K562 (cell line): ENCODE measurements around the gene ZNF302. TPM values are rescaled to one million over a fixed set of nuclear protein-coding genes. Genes with fewer than 3 reads are reported as not detected.
A peak's percentile ranks its signal among the peaks of the same experiment; 100 is the strongest.

Experiments
- ATAC-seq: fragments of 200-7000 bp; cut with Tn5 transposase; 3 replicates; pipeline ENCODE4 v1.9.1; 2020; ENCODE audit warnings: moderate library complexity
- BruUV-seq: library from RNA; stranded (reverse); fragments of 400-500 nt; replicated peaks from 2 replicates; lab custom pipeline; 2021; lab: Mats Ljungman, UMichigan
- CTCF ChIA-PET: fragments of 300-600 bp; formaldehyde crosslinking; extraction: SDS; loops from one replicate; lab custom pipeline; 2021; ENCODE audit warnings: low intra/inter-chr PET ratio; lab: Yijun Ruan, JAX
- POLR2A ChIA-PET: fragments of 300-600, 350-650 bp; sonication (Branson Sonifier 250); formaldehyde crosslinking; extraction: SDS; loops from one replicate; lab custom pipeline; 2021; ENCODE audit warnings: antibody characterized with exemption, inconsistent platforms; lab: Yijun Ruan, JAX
- DNase-seq, 4 experiments: peaks; one replicate each; pipeline versions ENCODE4 v3.0.0 to v3.0.0-alpha.2; 2011 to 2018; ENCODE audit warnings: low spot score in 3 of 4, mixed read lengths in 3 of 4; ENCODE audit errors: extremely low read depth in 1 of 4
- FAIRE-seq: peaks from 2 replicates; lab custom pipeline; 2011; peaks lifted over from hg19 to GRCh38; lab: Jason Lieb, UNC
- H2AFZ ChIP-seq: 2 replicates; pipeline ENCODE4 v1.6.0; 2011; ENCODE audit warnings: low read depth, low read length, control low read depth, inconsistent platforms
- H3K27ac ChIP-seq: fragments of 200-600 bp; 3 replicates; pipeline ENCODE4 v1.8.0; 2011; ENCODE audit warnings: low read depth, mild to moderate bottlenecking, control low read depth, inconsistent platforms, low read length, moderate library complexity, mixed read lengths; ENCODE audit errors: extremely low read depth
- H3K27me3 ChIP-seq, 2 experiments: fragments of 300-600 bp in 1 of 2; 2 replicates in 1 of 2; 3 replicates in 1 of 2; pipeline versions ENCODE4 v1.6.0 to v1.8.0; 2011; ENCODE audit warnings: inconsistent platforms in 2 of 2, low read length in 2 of 2, mild to moderate bottlenecking in 1 of 2, mixed read lengths in 1 of 2, moderate library complexity in 1 of 2; ENCODE audit not compliant: control insufficient read depth in 2 of 2, insufficient read depth in 2 of 2
- H3K36me3 ChIP-seq: fragments of 300-600 bp; 3 replicates; pipeline ENCODE4 v1.8.0; 2011; ENCODE audit warnings: mild to moderate bottlenecking, low read length, inconsistent platforms; ENCODE audit not compliant: control insufficient read depth, insufficient read depth
- H3K4me1 ChIP-seq, 2 experiments: fragments of 200-600 bp in 1 of 2; replicated peaks in 1 of 2; 2 replicates in 1 of 2; 3 replicates in 1 of 2; pipeline versions ENCODE4 v1.5.1 to v1.8.0; 2011; ENCODE audit warnings: inconsistent platforms in 2 of 2, low read length in 2 of 2, mild to moderate bottlenecking in 1 of 2, mixed read lengths in 1 of 2, moderate library complexity in 1 of 2; ENCODE audit not compliant: control insufficient read depth in 2 of 2, insufficient read depth in 2 of 2
- H3K4me2 ChIP-seq: 2 replicates; pipeline ENCODE4 v1.6.1; 2011; ENCODE audit warnings: low read length, control low read depth, inconsistent platforms, mixed read lengths; ENCODE audit not compliant: insufficient read depth
- H3K4me3 ChIP-seq: fragments of 200-600 bp; sonication (generic), shearing (Covaris generic); 2 replicates; pipeline ENCODE4 v1.5.1; 2016; ENCODE audit warnings: control low read depth, inconsistent platforms
- H3K79me2 ChIP-seq: fragments of 200-600 bp; 3 replicates; pipeline ENCODE4 v1.8.0; 2011; ENCODE audit warnings: low read length, inconsistent platforms; ENCODE audit not compliant: control insufficient read depth, insufficient read depth
- H3K9ac ChIP-seq, 2 experiments: 2 replicates each; pipeline versions ENCODE4 v1.6.0 to v1.6.1; 2011; ENCODE audit warnings: low read depth in 2 of 2, low read length in 2 of 2, control low read depth in 1 of 2, inconsistent platforms in 1 of 2, mild to moderate bottlenecking in 1 of 2, mixed read lengths in 1 of 2; ENCODE audit not compliant: insufficient read depth in 1 of 2
- H3K9me1 ChIP-seq: one replicate; pipeline ENCODE4 v1.6.0; 2011; ENCODE audit warnings: inconsistent platforms, mild to moderate bottlenecking, low read length, moderate library complexity; ENCODE audit not compliant: control insufficient read depth, insufficient read depth
- H3K9me3 ChIP-seq: replicated peaks from 2 replicates; pipeline ENCODE4 v1.5.1; 2011; ENCODE audit warnings: low read depth, low read length, inconsistent platforms; ENCODE audit not compliant: control insufficient read depth, insufficient read depth
- H4K20me1 ChIP-seq: replicated peaks from 2 replicates; pipeline ENCODE4 v1.6.1; 2011; ENCODE audit warnings: low read length, inconsistent platforms, mixed read lengths; ENCODE audit not compliant: control insufficient read depth, insufficient read depth
- BHLHE40 ChIP-seq: IDR thresholded peaks from 2 replicates; pipeline ENCODE4 v1.6.1; 2011; ENCODE audit warnings: low read length, improper control_type of control experiment
- DPF2 ChIP-seq: fragments of 450-650 bp; IDR thresholded peaks from 2 replicates; pipeline ENCODE4 v1.6.1; 2016
- HDAC2 ChIP-seq: fragments of 450-650 bp; IDR thresholded peaks from 2 replicates; pipeline ENCODE4 v1.6.1; 2016; ENCODE audit warnings: mild to moderate bottlenecking
- KDM5B ChIP-seq: fragments of 200-600 bp; sonication (generic); IDR thresholded peaks from 2 replicates; pipeline ENCODE4 v1.6.1; 2012; ENCODE audit warnings: low read depth, mild to moderate bottlenecking, moderate library complexity, low read length, control low read depth, inconsistent platforms; ENCODE audit not compliant: insufficient replicate concordance
- MAX ChIP-seq: sonication (generic); formaldehyde crosslinking; IDR thresholded peaks from 2 replicates; pipeline ENCODE4 v1.9.0; 2022; ENCODE audit warnings: mild to moderate bottlenecking, missing genetic modification reagents
- MEIS2 ChIP-seq: fragments of 450-650 bp; IDR thresholded peaks from 2 replicates; pipeline ENCODE4 v1.6.1; 2014; ENCODE audit warnings: mild to moderate bottlenecking; ENCODE audit not compliant: partially characterized antibody
- MNT ChIP-seq, 2 experiments: fragments of 450-650 bp; conservative IDR thresholded peaks; 2 replicates each; pipeline ENCODE4 v1.6.1; 2017; ENCODE audit warnings: mild to moderate bottlenecking in 2 of 2, moderate library complexity in 2 of 2
- MYNN ChIP-seq, 2 experiments: sonication (generic); formaldehyde crosslinking in 1 of 2; IDR thresholded peaks; 2 replicates each; pipeline versions ENCODE4 v1.5.0 to v1.6.1; 2016 to 2020; ENCODE audit warnings: antibody characterized with exemption in 1 of 2, missing genetic modification reagents in 1 of 2
- SAP30 ChIP-seq: fragments of 200-600 bp; sonication (generic); IDR thresholded peaks from 2 replicates; pipeline ENCODE4 v1.6.1; 2012; ENCODE audit warnings: borderline replicate concordance, low read depth, mild to moderate bottlenecking, moderate library complexity, low read length, control low read depth, inconsistent platforms; ENCODE audit not compliant: insufficient read depth, poor library complexity, severe bottlenecking
- SIN3A ChIP-seq, 2 experiments: fragments of 150-350 bp in 1 of 2; IDR thresholded peaks; 2 replicates each; pipeline ENCODE4 v1.6.1; 2011 to 2016; ENCODE audit warnings: borderline replicate concordance in 2 of 2, low read depth in 2 of 2, low read length in 2 of 2, mild to moderate bottlenecking in 2 of 2, moderate library complexity in 2 of 2; ENCODE audit not compliant: control insufficient read depth in 1 of 2
- SIX5 ChIP-seq, 2 experiments: IDR thresholded peaks; 2 replicates each; pipeline ENCODE4 v1.6.1; 2011; ENCODE audit warnings: low read length in 2 of 2, borderline replicate concordance in 1 of 2, low read depth in 1 of 2, mild to moderate bottlenecking in 1 of 2, moderate library complexity in 1 of 2; ENCODE audit not compliant: insufficient read depth in 1 of 2
- TEAD2 ChIP-seq: fragments of 450-650 bp; IDR thresholded peaks from 2 replicates; pipeline ENCODE4 v1.6.1; 2016; ENCODE audit warnings: missing genetic modification characterization, control low read depth, missing compliant biosample characterization
- TFAM ChIP-seq: fragments of 250-450 bp; sonication (Bioruptor Pico); conservative IDR thresholded peaks from 2 replicates; pipeline ENCODE4 v1.5.0; 2021; ENCODE audit warnings: mild to moderate bottlenecking, moderate library complexity
- ZNF263 ChIP-seq: sonication (generic); formaldehyde crosslinking; IDR thresholded peaks from 2 replicates; pipeline ENCODE4 v1.8.0; 2022; ENCODE audit warnings: mild to moderate bottlenecking, missing genetic modification reagents, borderline replicate concordance
- WGBS: fragments of 100-300 bp; shearing (Covaris generic); methylation state at CpG from one replicate; pipeline ENCODE4 v1.1.6; 2016; ENCODE audit warnings: low coverage, mixed read lengths; ENCODE audit not compliant: insufficient coverage; ENCODE audit errors: missing lambda C conversion rate; 5-methylcytosine and 5-hydroxymethylcytosine counted together
- in situ Hi-C: fragments of 300-500 bp; cut with MboI; formaldehyde crosslinking; loops from 4 replicates; pipeline ENCODE4 v1.15.0; 2018; ENCODE audit warnings: inconsistent platforms, mixed read lengths
- intact Hi-C: fragments of 100-400 bp; cut with micrococcal nuclease; formaldehyde crosslinking; loops from 2 replicates; pipeline ENCODE4 v1.14.2; 2022
- polyA plus RNA-seq, 8 experiments: library from polyadenylated mRNA; depleted of rRNA in 4 of 8; stranded (reverse) in 5 of 8; unstranded in 3 of 8; fragments of >200 nt; fragmentation: Nextera tagmentation in 2 of 8; fragmentation: Illumina TruSeq in 1 of 8; extraction: Ambion mirVana in 2 of 8; extraction: Trizol in 1 of 8; gene quantifications; 2 replicates each; pipeline versions ENCODE4 v1.2.1 to v1.2.3, GENCODE V29; 2011 to 2014; ENCODE audit warnings: inconsistent platforms in 1 of 8, missing spikeins in 1 of 8
- total RNA-seq, 7 experiments: library from RNA; depleted of rRNA in 6 of 7; stranded (reverse); fragments of >200 nt in 6 of 7; fragmentation: Illumina TruSeq in 2 of 7; extraction: Trizol in 2 of 7; gene quantifications; 2 replicates each; pipeline versions ENCODE4 v1.2.1 to v1.2.3, GENCODE V29; 2011 to 2021; ENCODE audit warnings: low replicate concordance in 1 of 7
- TF ChIP-seq, protein P1 (sequence below): fragments of 450-650 bp; IDR thresholded peaks from 2 replicates; pipeline ENCODE4 v1.6.1; 2016; ENCODE audit warnings: borderline replicate concordance

ZNF302 gene
- total and polyA plus RNA-seq, 9 of the 15 experiments (the other 6 are each of a cell fraction or from before 2014, with no cell fraction given) = 0.08 to 1.0 (median 0.27) TPM; not detected in 1

- H3K9me3 ChIP-seq = no peaks in the 10 kb centered on the region
- peak overlapping the region; percentile 98 for H3K4me2 ChIP-seq
- H3K4me3 ChIP-seq = peak overlapping the region; percentile 52
- H3K9me1 ChIP-seq = peaks cover 6% of the 10 kb centered on the region
- H3K27ac ChIP-seq = peak overlapping the region; percentile 93
- no peak for FAIRE-seq
- TSS peak; percentile 88 for BruUV-seq
- ChIA-PET CTCF (interaction anchor here (1.0 kb wide), 1 partner anchor 280 kb away, joined by 3 read pairs; no protein-coding TSS in a partner anchor), POLR2A (interaction anchor here (0.6 to 1.0 kb wide), 2 partner anchors 53 to 631 kb away, joined by 3 read pairs; no protein-coding TSS in a partner anchor)
- peaks cover 12% of the 10 kb centered on the region; the same call in 2 of the 3 replicates for H3K36me3 ChIP-seq
- H2AFZ ChIP-seq = peak overlapping the region; percentile 94
- peak overlapping the region; percentile 86 to 93 for H3K9ac ChIP-seq
- H3K79me2 ChIP-seq = peaks cover 22% of the 10 kb centered on the region; the same call in 2 of the 3 replicates
- 0% methylated on average over 13 of the region's 13 CpGs for WGBS
- H3K4me1 ChIP-seq = peaks cover 30 to 35% of the 10 kb centered on the region in 2 experiments
- no peaks in the 10 kb centered on the region for H4K20me1 ChIP-seq
- intact Hi-C loops (no loop called here), in situ Hi-C loops (no loop called here)
- DNase-seq = peak; percentile 39 to 76 (median 42)
- ATAC-seq = peak; percentile 19
- no peaks in the 10 kb centered on the region for H3K27me3 ChIP-seq
- 0 out of 2 replicates have a peak, but pooled peaks have one; percentile 22 for TF ChIP-seq MYNN (IDR thresholded peaks at IDR 0.05)
- no peak for TF ChIP-seq MYNN (CRISPR knock-in tag; IDR thresholded peaks at IDR 0.05)
- TF ChIP-seq MAX = peak; percentile 63
- TF ChIP-seq TFAM (CRISPR knock-in tag) = no peak
- peak; percentile 48 for TF ChIP-seq MEIS2
- TF ChIP-seq, protein P1, sequence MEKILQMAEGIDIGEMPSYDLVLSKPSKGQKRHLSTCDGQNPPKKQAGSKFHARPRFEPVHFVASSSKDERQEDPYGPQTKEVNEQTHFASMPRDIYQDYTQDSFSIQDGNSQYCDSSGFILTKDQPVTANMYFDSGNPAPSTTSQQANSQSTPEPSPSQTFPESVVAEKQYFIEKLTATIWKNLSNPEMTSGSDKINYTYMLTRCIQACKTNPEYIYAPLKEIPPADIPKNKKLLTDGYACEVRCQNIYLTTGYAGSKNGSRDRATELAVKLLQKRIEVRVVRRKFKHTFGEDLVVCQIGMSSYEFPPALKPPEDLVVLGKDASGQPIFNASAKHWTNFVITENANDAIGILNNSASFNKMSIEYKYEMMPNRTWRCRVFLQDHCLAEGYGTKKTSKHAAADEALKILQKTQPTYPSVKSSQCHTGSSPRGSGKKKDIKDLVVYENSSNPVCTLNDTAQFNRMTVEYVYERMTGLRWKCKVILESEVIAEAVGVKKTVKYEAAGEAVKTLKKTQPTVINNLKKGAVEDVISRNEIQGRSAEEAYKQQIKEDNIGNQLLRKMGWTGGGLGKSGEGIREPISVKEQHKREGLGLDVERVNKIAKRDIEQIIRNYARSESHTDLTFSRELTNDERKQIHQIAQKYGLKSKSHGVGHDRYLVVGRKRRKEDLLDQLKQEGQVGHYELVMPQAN = peak; percentile 81
- 0 out of 2 replicates have a peak, but pooled peaks have one; percentile 13 for TF ChIP-seq DPF2
- TF ChIP-seq ZNF263 (CRISPR knock-in tag) = peak; percentile 95
- no peak for TF ChIP-seq SIX5 (IDR thresholded peaks at IDR 0.05; ENCODE audit: borderline replicate concordance in 1 of 2, insufficient read depth in 1 of 2, low read depth in 1 of 2, low read length in 2 of 2)
- peak; percentile 70 to 75 for TF ChIP-seq MNT (conservative IDR thresholded peaks at IDR 0.05)
- TF ChIP-seq SIN3A (IDR thresholded peaks at IDR 0.05; ENCODE audit: borderline replicate concordance in 2 of 2, control insufficient read depth in 1 of 2, low read depth in 2 of 2, low read length in 2 of 2) = peak in 1 of 2 experiments; percentile 83; a peak in 1 of 4 replicates
- 0 out of 2 replicates have a peak, but pooled peaks have one; percentile 17 for TF ChIP-seq HDAC2
- no peak for TF ChIP-seq TEAD2
- TF ChIP-seq SAP30 = peak; percentile 50
- peak; percentile 21 for TF ChIP-seq KDM5B
- peak; percentile 92 for TF ChIP-seq BHLHE40
These were observed 55.8 kb downstream of the ZNF302 start for GRCh38 chr19:34733266-34733745.
